ENCODE data around the gene PRKCZ.

Gene PRKCZ

DNA sequence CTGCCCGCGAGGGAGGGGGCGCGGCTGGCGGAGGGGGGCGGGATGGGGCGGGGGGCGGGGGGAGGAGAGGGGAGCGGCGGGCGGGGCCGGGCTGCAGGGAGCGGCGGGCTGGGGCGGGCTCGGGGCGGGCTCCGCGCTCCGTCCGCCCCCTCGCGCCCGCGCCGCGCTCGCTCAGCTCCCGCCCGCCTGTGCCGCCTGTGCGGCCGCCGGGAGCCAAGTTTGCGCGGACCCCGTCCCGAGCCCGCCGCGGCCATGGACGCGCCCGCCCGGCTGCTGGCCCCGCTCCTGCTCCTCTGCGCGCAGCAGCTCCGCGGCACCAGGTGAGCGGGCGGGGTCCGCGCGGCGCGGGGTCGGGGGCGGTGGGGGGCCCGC lies 31.1 kb upstream of the PRKCZ start, which contains the start of gene GABRD:
Gene GABRD, plus strand, starts transcription at position 174 of the 372 bp plus-strand sequence. Its CDS starts 79 bp downstream, at position 253.
- in situ Hi-C loops (cut with MboI; ENCODE audit: low sequenced_read_pairs) = no loop called here
- peak within 1 kb of the TSS; percentile 16; the same call in 1 of the 2 replicates for H3K4me3 ChIP-seq

DNA sequence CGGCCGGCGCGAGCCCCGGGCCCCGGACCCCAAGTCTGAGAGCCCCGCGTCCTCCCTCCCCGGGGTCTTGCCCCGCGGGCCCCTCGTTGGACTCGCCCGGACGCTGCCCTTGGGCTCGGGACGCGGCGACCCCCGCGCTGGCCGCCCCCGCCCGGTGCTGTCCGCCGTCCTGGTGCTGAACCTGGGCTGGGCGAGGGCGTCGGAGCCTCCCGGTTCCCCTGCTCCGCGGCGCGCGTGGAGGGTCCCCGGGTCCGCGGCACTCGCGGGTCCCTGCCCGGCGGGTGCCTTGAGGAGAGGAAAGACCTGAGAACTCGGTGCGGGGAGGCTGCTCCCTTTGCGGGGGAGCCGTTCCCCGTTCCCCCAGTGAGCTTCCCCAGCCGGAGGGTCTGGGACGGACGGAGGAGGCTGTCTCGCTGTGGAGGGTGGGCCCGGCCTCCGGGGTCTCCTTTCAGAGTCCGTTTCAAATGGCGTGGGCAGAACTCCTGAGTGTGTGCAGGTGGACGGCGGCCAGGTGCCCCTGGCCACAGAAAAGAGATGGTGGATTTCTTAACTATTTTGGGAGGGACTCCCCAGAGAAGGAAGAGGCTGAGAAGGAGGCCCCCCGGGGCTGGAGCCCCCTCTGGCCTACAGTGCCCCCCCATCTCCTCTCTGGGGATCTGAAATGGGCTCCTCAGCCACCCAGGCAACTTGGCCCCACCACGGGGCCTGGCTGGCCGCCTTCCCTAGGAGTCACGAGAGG lies 30.5 kb upstream of the PRKCZ start:
- Histone ChIP-seq H3K9me3 (no peaks in the 10 kb centered on the region), H3K36me3 (replicated peaks) (no peaks in the 10 kb centered on the region), H3K27me3 (ENCODE audit: low read depth) (peaks cover 23% of the 10 kb centered on the region), H3K4me3 (peak overlapping the region; percentile 16; the same call in 1 of the 2 replicates), H3K4me1 (peaks cover 2% of the 10 kb centered on the region; the same call in 1 of the 2 replicates)
- peak in 1 of 2 experiments; percentile 60 for DNase-seq (ENCODE audit: low spot score in 2 of 2)
- in situ Hi-C loops (cut with MboI; ENCODE audit: low sequenced_read_pairs) = no loop called here

More for the DNA sequence above, 31.1 kb upstream of the PRKCZ start, which contains the start of gene GABRD:
- H3K4me1 ChIP-seq = peaks cover 2% of the 10 kb centered on the region; the same call in 1 of the 2 replicates
- peaks cover 23% of the 10 kb centered on the region for H3K27me3 ChIP-seq (ENCODE audit: low read depth)
- no peaks in the 10 kb centered on the region for H3K36me3 ChIP-seq (replicated peaks)
- H3K9me3 ChIP-seq = no peaks in the 10 kb centered on the region
- DNase-seq (ENCODE audit: low spot score in 2 of 2) = peak; percentile 23 to 59

- Histone ChIP-seq H3K36me3 (replicated peaks) (no peaks in the 10 kb centered on the region), H3K4me1 (peaks cover 2% of the 10 kb centered on the region; the same call in 1 of the 2 replicates), H3K9me3 (no peaks in the 10 kb centered on the region), H3K4me3 (no peak overlapping the region), H3K27me3 (ENCODE audit: low read depth) (peaks cover 23% of the 10 kb centered on the region)
- DNase-seq (ENCODE audit: low spot score in 2 of 2) = no peak
- in situ Hi-C loops (cut with MboI; ENCODE audit: low sequenced_read_pairs) = no loop called here
Measured at GRCh38 chr1:2020310-2020655, 29.9 kb upstream of the PRKCZ start.

DNA sequence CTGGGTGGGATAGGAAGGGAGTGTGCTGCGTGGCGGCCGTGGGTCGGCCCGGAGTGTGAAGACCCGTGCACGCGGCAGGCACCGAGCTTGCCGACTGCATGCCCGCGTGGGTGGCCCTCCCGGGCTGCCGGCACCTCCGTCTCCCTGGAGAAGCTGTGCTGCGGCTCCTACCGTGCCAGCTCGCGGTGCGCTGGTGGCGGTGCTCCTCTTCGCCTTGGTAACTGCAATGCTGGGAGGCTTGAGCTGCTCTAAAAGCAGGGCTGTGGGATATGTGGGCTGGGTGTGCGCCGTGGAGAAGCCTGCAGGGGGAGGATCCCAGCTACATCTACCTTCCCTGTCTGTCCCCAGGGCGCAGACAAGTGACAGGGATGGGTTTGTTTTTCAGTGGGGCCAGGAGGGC lies 28.7 kb upstream of the PRKCZ start:
- Histone ChIP-seq H3K4me3 (no peak overlapping the region), H3K36me3 (replicated peaks) (no peaks in the 10 kb centered on the region), H3K9me3 (no peaks in the 10 kb centered on the region), H3K4me1 (peaks cover 2% of the 10 kb centered on the region; the same call in 1 of the 2 replicates), H3K27me3 (ENCODE audit: low read depth) (peaks cover 28% of the 10 kb centered on the region)
- no peak for DNase-seq (ENCODE audit: low spot score in 2 of 2)
- in situ Hi-C loops (cut with MboI; ENCODE audit: low sequenced_read_pairs) = no loop called here

DNA sequence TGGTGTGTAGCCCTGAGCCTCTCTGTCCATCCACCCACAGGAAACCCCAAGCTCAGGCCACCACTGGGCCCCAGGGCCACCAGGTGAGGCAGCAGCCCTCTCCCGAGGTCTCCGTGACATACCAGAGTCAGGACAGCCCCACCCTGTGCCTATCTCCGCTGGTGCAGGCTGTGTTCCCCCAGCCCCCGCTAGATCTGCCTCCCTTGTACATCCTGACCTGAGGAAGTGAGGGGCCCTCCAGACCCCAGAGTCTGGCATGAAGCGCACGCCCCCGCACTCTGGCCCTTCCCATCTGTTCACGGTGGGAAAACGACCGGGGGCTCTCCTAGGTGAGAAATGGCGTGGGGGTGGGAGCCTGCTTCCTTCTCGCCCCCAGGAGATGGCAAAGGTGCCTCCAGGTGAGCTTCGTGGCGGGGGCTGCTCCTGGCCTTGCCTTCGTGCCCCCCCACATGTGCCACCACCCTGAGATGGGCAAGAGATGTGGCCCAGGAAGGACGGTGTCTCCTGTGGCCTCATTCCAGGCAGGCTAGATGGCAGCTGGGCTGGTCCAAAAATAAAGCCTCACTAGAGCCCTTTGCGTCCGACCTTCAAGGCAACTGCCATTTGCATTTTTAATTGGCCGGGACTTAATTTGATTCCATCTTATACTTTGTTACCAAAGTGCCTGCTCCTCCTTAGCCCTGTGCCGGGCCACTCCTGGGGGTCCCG lies 28.0 kb upstream of the PRKCZ start:
- Histone ChIP-seq H3K4me3 (no peak overlapping the region), H3K4me1 (peaks cover 2% of the 10 kb centered on the region; the same call in 1 of the 2 replicates), H3K36me3 (replicated peaks) (no peaks in the 10 kb centered on the region), H3K9me3 (no peaks in the 10 kb centered on the region), H3K27me3 (ENCODE audit: low read depth) (peaks cover 28% of the 10 kb centered on the region)
- in situ Hi-C loops (cut with MboI; ENCODE audit: low sequenced_read_pairs) = no loop called here
- DNase-seq (ENCODE audit: low spot score in 2 of 2) = no peak

GRCh38 chr1:2023187-2023586 lies 27.0 kb upstream of the PRKCZ start:
- peaks cover 28% of the 10 kb centered on the region for H3K27me3 ChIP-seq (ENCODE audit: low read depth)
- DNase-seq (ENCODE audit: low spot score in 2 of 2) = no peak
- H3K9me3 ChIP-seq = no peaks in the 10 kb centered on the region
- peaks cover 2% of the 10 kb centered on the region; the same call in 1 of the 2 replicates for H3K4me1 ChIP-seq
- no peak overlapping the region for H3K4me3 ChIP-seq
- H3K36me3 ChIP-seq (replicated peaks) = no peaks in the 10 kb centered on the region
- in situ Hi-C loops (cut with MboI; ENCODE audit: low sequenced_read_pairs) = no loop called here

DNA sequence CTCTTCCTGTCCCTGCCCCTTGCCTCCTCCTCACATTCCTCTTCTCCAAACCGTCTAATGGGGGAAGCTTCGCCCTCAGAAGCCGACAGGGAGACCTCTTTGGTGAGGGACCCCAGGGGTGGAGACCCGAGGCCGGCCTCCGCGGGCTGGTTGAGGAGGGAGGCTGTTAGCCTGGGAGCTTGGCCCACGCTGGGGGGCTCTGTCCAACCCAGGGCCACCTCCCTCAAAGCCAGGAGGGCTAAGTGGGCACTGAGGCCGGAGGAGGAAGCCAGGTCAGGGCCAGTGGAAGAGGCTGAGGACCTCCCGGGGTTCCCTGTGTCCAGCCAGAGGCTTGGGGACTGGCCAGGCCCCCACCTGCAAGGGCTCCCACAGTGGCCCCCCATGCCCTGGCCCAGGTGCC lies 25.8 kb upstream of the PRKCZ start:
- H3K9me3 ChIP-seq = no peaks in the 10 kb centered on the region
- in situ Hi-C loops (cut with MboI; ENCODE audit: low sequenced_read_pairs) = no loop called here
- peaks cover 2% of the 10 kb centered on the region; the same call in 1 of the 2 replicates for H3K4me1 ChIP-seq
- no peak for DNase-seq (ENCODE audit: low spot score in 2 of 2)
- H3K27me3 ChIP-seq (ENCODE audit: low read depth) = peaks cover 28% of the 10 kb centered on the region
- no peak overlapping the region for H3K4me3 ChIP-seq
- H3K36me3 ChIP-seq (replicated peaks) = no peaks in the 10 kb centered on the region

DNA sequence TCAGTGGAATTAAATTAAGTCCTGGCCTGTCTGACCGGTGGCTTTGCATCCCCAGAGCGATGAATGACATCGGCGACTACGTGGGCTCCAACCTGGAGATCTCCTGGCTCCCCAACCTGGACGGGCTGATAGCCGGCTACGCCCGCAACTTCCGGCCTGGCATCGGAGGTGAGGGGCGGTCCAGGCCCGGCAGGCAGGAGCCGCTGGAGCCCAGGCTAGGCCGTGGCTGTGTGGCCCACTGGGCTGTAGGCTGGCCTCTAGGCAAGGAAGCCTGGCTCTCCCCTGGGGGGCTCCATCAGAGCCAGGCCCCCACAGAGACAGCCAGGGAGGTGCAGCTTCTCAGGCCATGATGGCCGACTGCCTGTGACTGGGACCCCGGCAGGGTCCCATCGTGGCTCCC lies 25.3 kb upstream of the PRKCZ start:
- Histone ChIP-seq H3K4me3 (no peak overlapping the region), H3K27me3 (ENCODE audit: low read depth) (peaks cover 24% of the 10 kb centered on the region), H3K9me3 (no peaks in the 10 kb centered on the region), H3K36me3 (replicated peaks) (no peaks in the 10 kb centered on the region), H3K4me1 (no peaks in the 10 kb centered on the region; the same call in 1 of the 2 replicates)
- DNase-seq (ENCODE audit: low spot score in 2 of 2) = no peak
- in situ Hi-C loops (cut with MboI; ENCODE audit: low sequenced_read_pairs) = no loop called here

DNA sequence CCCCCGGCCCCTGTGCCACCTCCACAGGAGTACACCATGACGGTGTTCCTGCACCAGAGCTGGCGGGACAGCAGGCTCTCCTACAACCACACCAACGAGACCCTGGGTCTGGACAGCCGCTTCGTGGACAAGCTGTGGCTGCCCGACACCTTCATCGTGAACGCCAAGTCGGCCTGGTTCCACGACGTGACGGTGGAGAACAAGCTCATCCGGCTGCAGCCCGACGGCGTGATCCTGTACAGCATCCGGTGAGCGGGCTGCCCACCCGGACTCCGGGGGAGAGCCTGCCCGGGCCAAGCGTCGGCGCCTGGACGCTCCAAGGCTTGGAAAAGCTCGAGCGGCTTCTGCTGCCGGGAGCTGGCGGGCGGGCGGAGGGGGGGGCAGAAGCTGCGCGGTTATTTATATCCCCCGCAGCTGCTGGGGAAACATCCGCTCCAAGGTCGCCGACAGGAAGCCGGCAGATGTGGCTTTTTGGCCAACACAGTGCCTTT lies 24.7 kb upstream of the PRKCZ start:
- Histone ChIP-seq H3K27me3 (ENCODE audit: low read depth) (peaks cover 18% of the 10 kb centered on the region), H3K9me3 (no peaks in the 10 kb centered on the region), H3K36me3 (replicated peaks) (no peaks in the 10 kb centered on the region), H3K4me1 (no peaks in the 10 kb centered on the region), H3K4me3 (no peak overlapping the region)
- in situ Hi-C loops (cut with MboI; ENCODE audit: low sequenced_read_pairs) = no loop called here
- DNase-seq (ENCODE audit: low spot score in 2 of 2) = no peak

DNA sequence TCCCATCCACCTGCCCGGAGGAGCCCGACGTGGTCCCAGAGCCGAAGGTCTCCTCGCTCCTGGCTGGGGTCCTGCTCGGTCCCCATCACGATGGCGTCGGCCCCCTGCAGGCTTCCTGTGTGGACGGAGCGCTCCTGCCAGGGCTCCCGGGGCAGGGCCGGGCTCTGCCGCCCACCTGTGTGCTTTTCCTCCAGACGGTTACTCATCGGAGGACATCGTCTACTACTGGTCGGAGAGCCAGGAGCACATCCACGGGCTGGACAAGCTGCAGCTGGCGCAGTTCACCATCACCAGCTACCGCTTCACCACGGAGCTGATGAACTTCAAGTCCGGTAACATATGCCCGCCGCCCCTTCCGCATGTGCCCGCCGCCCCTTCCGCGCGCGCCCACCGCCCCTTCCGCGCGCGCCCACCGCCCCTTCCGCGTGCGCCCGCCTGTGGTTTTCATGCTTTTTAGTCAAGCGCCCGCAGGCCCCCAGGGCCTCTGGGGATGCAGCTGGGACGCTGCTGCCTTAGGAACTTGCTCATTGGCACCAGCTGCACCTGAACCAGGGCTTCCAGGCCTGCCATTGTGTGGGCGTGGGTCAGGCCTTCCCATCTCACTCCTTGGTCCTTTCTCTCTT lies 22.1 kb upstream of the PRKCZ start:
- H3K36me3 ChIP-seq (replicated peaks) = no peaks in the 10 kb centered on the region

GRCh38 chr1:2028870-2029560 lies 21.2 kb upstream of the PRKCZ start:
- Histone ChIP-seq H3K36me3 (replicated peaks) (no peaks in the 10 kb centered on the region), H3K9me3 (no peaks in the 10 kb centered on the region), H3K4me1 (no peaks in the 10 kb centered on the region), H3K4me3 (no peak overlapping the region), H3K27me3 (ENCODE audit: low read depth) (peaks cover 5% of the 10 kb centered on the region; the same call in 1 of the 2 replicates)
- in situ Hi-C loops (cut with MboI; ENCODE audit: low sequenced_read_pairs) = no loop called here
- DNase-seq (ENCODE audit: low spot score in 2 of 2) = no peak

More for the DNA sequence above, 22.1 kb upstream of the PRKCZ start:
- DNase-seq (ENCODE audit: low spot score in 2 of 2) = no peak
- Histone ChIP-seq H3K4me1 (no peaks in the 10 kb centered on the region), H3K9me3 (no peaks in the 10 kb centered on the region), H3K4me3 (no peak overlapping the region), H3K27me3 (ENCODE audit: low read depth) (peaks cover 5% of the 10 kb centered on the region; the same call in 1 of the 2 replicates)
- in situ Hi-C loops (cut with MboI; ENCODE audit: low sequenced_read_pairs) = no loop called here

GRCh38 chr1:2029561-2029960 lies 20.6 kb upstream of the PRKCZ start:
- Histone ChIP-seq H3K27me3 (ENCODE audit: low read depth) (peaks cover 5% of the 10 kb centered on the region; the same call in 1 of the 2 replicates), H3K9me3 (no peaks in the 10 kb centered on the region), H3K4me3 (no peak overlapping the region), H3K36me3 (replicated peaks) (no peaks in the 10 kb centered on the region), H3K4me1 (no peaks in the 10 kb centered on the region)
- in situ Hi-C loops (cut with MboI; ENCODE audit: low sequenced_read_pairs) = no loop called here
- DNase-seq (ENCODE audit: low spot score in 2 of 2) = no peak

Data from HAP-1 (cell line).